NCI-H748 (cell line): ENCODE measurements around the gene CYP2D6.
"Not testable (repeated sequence)": the region's sequence is repeated elsewhere in the genome, so short reads cannot be mapped to it uniquely, and the experiment has no call there.

Experiments
- DNase-seq: peaks from one replicate; lab custom pipeline; 2025; ENCODE audit not compliant: unreplicated experiment; lab: John Stamatoyannopoulos, UW

Gene CYP2D6

DNA sequence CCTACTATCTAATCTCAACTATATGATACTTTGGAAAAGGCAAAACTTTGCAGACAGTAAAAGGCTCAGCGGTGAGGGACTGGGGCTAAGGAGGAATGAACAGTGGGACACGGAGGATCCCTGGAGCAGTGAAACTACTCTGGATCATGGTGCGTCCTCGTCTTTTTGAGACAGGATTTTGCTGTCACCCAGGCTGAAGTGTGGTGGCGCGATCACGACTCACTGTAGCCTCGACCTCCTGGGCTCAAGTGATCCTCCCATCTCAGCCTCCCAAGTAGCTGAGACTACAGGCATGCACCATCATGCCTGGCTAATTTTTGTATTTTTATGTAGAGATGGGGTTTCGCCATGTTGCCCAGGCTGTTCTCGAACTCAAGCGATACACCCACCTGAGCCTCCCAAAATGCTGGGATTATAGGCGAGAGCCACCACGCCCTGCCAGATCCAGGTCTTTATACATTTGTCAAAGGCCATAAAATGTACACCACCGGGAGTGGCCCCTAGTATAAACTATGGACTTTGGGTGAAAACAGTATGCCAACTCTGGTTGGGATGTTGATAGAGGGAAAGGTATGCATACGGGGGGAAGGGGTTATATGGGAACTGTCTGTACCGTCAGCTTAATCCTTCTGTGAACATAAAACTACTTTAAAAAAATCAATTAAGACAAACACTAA lies 28.0 kb upstream of the CYP2D6 start:
- no peak for DNase-seq

GRCh38 chr22:42156598-42156997 lies 26.0 kb upstream of the CYP2D6 start:
- no peak for DNase-seq

GRCh38 chr22:42156121-42156520 lies 25.5 kb upstream of the CYP2D6 start:
- no peak for DNase-seq

DNA sequence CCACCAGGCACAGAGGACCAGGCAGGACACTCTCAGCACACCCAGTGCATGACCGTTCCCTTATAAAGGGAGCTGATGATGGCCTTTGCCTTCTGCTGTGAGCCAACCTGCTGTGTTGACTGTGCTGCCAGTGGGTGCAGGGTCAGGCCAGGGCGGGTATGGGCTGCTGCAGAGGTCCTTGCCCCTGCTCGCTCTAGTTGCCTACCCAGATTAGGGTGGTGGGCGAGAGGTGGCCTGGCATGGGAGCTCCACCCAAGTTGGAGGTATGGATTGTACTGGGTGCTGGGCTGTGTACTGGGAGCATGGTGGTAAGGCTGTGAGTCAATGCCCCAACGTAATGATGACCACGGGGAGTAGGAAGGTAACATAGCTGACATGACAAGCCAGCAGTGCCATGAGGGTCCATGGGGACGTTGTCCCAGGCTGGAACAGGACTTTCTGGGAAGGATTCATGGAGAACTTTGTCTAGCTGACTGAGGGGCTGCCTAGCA lies 24.5 kb upstream of the CYP2D6 start:
- no peak for DNase-seq

DNA sequence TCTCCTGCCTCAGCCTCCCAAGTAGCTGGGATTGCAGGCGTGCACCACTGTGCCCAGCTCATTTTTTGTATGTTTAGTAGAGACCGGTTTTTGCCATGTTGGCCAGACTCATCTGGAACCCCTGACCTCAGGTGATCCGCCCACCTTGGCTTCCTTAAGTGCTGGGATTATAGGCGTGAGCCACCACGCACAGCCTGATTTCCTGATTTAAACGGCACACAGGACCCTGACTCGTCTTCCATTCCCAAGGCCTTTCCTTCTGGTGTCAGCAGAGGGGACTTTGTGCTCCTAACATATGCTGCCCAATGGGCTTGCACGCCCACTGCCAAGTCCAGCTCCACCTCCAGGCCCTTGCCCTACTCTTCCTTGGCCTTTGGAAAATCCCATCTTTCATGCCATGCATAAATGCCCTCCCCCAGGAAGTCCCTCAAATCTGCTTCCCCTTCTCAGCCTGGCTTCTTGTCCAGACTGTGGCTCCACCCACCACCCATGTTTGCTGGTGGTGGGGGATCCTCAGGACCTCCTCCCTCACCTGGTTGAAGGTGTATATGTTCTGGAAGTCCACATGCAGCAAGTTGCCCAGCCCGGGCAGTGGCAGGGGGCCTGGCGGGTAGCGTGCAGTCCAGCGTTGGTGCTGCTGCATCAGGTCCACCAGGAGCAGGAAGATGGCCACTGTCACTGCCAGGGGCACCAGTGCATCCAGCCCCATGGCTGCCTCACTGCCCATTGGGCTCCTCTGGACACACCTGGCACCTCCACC lies 23.9 kb upstream of the CYP2D6 start:
- no peak for DNase-seq

DNA sequence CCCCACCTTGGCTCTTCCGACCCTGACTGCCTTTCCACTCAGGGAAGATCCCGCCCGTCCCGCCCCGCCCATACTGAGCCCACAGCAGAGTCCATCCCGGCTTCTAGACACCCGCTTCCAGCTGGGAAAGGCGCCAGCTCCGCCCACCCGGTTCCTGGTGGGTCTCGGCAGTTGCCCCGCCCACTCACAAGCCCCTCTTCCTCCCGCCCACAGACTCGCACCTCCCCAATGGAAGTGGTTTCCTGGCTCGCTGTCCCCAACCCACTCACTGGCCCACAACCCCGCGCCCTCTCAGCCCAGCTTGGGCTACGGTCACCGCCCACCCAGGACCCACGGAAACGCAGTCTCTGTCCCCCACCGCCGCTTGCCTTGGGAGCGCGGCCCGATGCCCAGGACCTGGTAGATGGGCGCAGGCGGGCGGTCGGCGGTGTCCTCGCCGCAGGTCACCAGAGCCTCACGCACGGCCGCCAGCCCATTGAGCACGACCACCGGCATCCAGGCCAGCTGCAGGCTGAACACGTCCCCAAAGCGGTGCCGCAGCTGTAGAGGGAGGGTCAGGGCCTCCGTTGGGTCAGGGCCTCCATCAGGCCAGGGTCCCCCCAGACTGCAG lies 22.2 kb upstream of the CYP2D6 start:
- no peak for DNase-seq

GRCh38 chr22:42151924-42152635 lies 21.5 kb upstream of the CYP2D6 start:
- no peak for DNase-seq

GRCh38 chr22:42150727-42151590 lies 20.3 kb upstream of the CYP2D6 start:
- no peak for DNase-seq

DNA sequence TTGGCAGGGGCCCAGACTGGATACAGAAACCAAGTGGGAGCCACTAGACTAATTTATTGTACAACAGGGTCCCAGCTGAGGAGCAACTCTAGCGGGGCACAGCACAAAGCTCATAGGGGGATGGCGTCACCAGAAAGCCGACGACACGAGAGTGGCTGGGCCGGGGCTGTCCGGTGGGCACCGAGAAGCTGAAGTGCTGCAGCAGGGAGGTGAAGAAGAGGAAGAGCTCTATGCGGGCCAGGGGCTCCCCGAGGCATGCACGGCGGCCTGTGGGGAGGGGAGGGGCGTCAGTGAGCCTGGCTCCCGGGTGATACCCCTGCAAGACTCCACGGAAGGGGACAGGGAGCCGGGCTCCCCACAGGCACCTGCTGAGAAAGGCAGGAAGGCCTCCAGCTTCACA lies 19.2 kb upstream of the CYP2D6 start:
- not testable (repeated sequence) for DNase-seq

DNA sequence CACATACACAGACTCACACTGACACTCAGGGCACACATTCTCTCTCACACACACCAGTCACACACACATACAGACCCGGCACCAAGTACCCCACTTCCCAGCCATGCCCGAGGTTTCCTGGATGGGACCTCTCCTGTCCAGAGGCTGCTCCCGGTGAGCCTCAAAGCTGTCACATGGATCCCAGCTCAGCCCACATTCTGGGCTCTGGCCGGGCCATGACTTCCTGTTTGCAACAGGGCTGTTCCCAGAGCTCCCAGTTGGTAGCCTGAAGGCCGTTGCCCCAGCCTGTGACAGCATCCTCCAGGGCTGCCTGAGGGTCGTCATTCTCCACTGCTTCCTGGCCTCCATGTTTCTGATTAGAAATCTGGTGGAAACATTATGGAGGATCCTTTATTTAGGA lies 14.6 kb upstream of the CYP2D6 start:
- DNase-seq: no peak

- DNase-seq: not testable (repeated sequence)
Measured at GRCh38 chr22:42143859-42144822, 13.5 kb upstream of the CYP2D6 start.

DNA sequence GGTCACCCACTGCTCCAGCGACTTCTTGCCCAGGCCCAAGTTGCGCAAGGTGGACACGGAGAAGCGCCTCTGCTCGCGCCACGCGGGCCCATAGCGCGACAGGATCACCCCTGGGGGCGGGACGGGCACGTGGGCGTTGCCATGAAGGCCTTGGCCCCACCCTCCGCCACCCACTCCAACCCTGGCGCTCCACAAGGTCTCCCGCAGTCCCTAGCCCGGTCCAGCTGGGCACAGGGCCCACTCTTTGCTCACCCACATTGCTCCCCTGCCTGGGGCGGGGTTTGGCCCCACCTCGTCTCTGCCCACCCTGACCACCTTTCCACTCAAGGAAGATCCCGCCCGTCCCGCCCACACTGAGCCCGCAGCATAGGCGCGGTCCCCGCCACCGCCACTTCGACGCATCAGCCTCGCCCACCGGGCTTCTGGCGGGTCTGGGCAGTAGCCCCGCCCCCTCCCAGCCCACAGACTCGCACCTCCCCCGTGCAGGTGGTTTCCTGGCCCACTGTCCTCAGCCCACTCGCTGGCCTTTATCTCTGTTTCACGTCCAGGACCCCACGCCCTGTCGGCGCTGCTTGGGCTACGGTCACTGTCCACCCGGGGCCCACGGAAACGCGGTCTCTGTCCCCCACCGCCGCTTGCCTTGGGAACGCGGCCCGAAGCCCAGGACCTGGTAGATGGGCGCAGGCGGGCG lies 12.3 kb upstream of the CYP2D6 start:
- no peak for DNase-seq

- not testable (repeated sequence) for DNase-seq
Measured at GRCh38 chr22:42141307-42142057, 10.9 kb upstream of the CYP2D6 start.

DNA sequence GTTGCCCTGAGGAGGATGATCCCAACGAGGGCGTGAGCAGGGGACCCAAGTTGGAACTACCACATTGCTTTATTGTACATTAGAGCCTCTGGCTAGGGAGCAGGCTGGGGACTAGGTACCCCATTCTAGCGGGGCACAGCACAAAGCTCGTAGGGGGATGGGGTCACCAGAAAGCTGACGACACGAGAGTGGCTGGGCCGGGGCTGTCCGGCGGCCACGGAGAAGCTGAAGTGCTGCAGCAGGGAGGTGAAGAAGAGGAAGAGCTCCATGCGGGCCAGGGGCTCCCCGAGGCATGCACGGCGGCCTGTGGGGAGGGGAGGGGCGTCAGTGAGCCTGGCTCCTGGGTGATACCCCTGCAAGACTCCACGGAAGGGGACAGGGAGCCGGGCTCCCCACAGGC lies 9.5 kb upstream of the CYP2D6 start:
- DNase-seq: not testable (repeated sequence)

- not testable (repeated sequence) for DNase-seq
Measured at GRCh38 chr22:42139508-42139907, 8.9 kb upstream of the CYP2D6 start.

- no peak for DNase-seq
Measured at GRCh38 chr22:42138972-42139371, 8.4 kb upstream of the CYP2D6 start.

DNA sequence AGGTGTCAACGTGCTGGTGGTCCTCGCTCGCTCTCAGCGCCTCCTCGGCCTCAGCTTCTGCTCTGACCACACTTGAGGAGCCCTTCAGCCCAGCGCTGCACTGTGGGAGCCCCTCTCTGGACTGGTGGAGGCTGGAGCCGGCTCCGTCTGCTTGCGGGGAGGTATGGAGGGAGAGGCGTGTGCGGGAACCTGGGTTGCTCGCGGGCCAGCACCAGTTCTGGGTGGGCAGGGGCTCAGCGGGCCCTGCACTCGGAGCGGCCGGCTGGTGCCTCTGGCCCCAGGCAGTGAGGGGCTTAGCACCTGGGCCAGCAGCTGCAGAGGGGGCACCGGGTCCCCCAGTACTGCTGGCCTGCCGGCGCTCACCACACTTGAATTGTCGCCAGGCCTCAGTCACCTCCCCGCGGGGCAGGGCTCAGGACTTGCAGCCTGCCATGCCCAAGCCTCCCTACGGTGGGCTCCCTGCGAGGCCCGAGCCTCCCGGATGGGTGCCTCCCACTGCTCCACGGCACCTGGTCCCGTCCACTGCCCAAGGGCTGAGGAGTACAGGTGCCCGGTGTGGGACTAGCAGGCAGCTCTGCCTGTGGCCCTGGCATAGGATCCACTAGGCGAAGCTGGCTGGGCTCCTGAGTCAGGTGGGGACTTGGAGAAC lies 7.6 kb upstream of the CYP2D6 start:
- no peak for DNase-seq
